ENCODE measurements around the gene BEGAIN. TPM values are rescaled to one million over a fixed set of nuclear protein-coding genes. Genes with fewer than 3 reads are reported as not detected.

The BEGAIN gene
- total and polyA plus RNA-seq, 2 of the 8 experiments (the other 6 are each of a cell fraction or from before 2014, with no cell fraction given) = 2.9 to 3.0 TPM

- TF ChIP-seq USF2 (IDR thresholded peaks at IDR 0.05; ENCODE audit: low read length) (no peak), SIRT6 (IDR thresholded peaks at IDR 0.05; ENCODE audit: low read length) (no peak), BCL11A (IDR thresholded peaks at IDR 0.05; ENCODE audit: low read depth in 2 of 2, low read length in 2 of 2) (no peak), SUZ12 (IDR thresholded peaks at IDR 0.05; ENCODE audit: low read length) (no peak), NRF1 (IDR thresholded peaks at IDR 0.05; ENCODE audit: low read depth, low read length) (no peak), CHD2 (IDR thresholded peaks at IDR 0.05; ENCODE audit: low read length) (no peak)
Measured at GRCh38 chr14:100618318-100618693, 31.1 kb upstream of the BEGAIN start (continued).

All from H1 (cell line).